Transverse colon (tissue), 4 donors: Measurements from ENCODE around the gene HSPA1L. TPM values are rescaled to one million over a fixed set of nuclear protein-coding genes. Genes with fewer than 3 reads are reported as not detected.

Source experiments
- DNase-seq: peaks from one replicate; pipeline ENCODE4 v3.0.0-alpha.2; 2019
- H3K27ac ChIP-seq, 4 donors: fragments of 200-600 bp; sonication (generic); 2 replicates each; pipeline ENCODE4 v1.5.1; 2016 to 2018; ENCODE audit warnings: inconsistent platforms in 4 of 4
- H3K27me3 ChIP-seq: fragments of 200-600 bp; sonication (generic); 2 replicates; pipeline ENCODE4 v1.5.1; 2017; ENCODE audit warnings: inconsistent platforms
- H3K36me3 ChIP-seq, 4 donors: fragments of 200-600 bp; sonication (generic); 2 replicates each; pipeline ENCODE4 v1.5.1; 2017 to 2019; ENCODE audit warnings: inconsistent platforms in 4 of 4
- H3K4me1 ChIP-seq, 4 donors: fragments of 200-600 bp; sonication (generic); 2 replicates each; pipeline ENCODE4 v1.5.1; 2017 to 2020; ENCODE audit warnings: inconsistent platforms in 4 of 4
- H3K4me3 ChIP-seq, 4 donors: fragments of 200-600 bp; sonication (generic); 1 replicate in 1 of 4; 2 replicates in 3 of 4; pipeline versions ENCODE4 v1.5.1 to v1.6.1; 2017 to 2019; ENCODE audit warnings: inconsistent platforms in 4 of 4
- H3K9me3 ChIP-seq, 2 donors: fragments of 200-600 bp; sonication (generic); 2 replicates each; pipeline ENCODE4 v1.5.1; 2017 to 2019; ENCODE audit warnings: inconsistent platforms in 2 of 2
- CTCF ChIP-seq, 5 experiments: fragments of 200-600 bp in 3 of 5; fragments of 450-650 bp in 2 of 5; sonication (generic) in 3 of 5; IDR thresholded peaks; 1 replicate in 2 of 5; 2 replicates in 3 of 5; pipeline ENCODE4 v1.5.1; 2016 to 2017; ENCODE audit warnings: antibody characterized with exemption in 5 of 5, inconsistent platforms in 3 of 5, mild to moderate bottlenecking in 2 of 5, moderate library complexity in 1 of 5
- EP300 ChIP-seq: sonication (generic); formaldehyde crosslinking; IDR thresholded peaks from one replicate; pipeline ENCODE4 v1.6.1; 2017; ENCODE audit warnings: antibody characterized with exemption, low read depth
- POLR2A ChIP-seq: fragments of 450-650 bp; IDR thresholded peaks from one replicate; pipeline ENCODE4 v1.6.1; 2016; ENCODE audit warnings: antibody characterized with exemption, mild to moderate bottlenecking, moderate library complexity
- POLR2AphosphoS5 ChIP-seq, 3 donors: sonication (generic); formaldehyde crosslinking; IDR thresholded peaks; one replicate each; pipeline ENCODE4 v1.6.1; 2016; ENCODE audit warnings: antibody characterized with exemption in 3 of 3
- WGBS, 2 donors: methylation state at CpG; one replicate each; pipeline ENCODE4 v1.1.5; 2018; ENCODE audit warnings: low coverage in 1 of 2; 5-methylcytosine and 5-hydroxymethylcytosine counted together
- in situ Hi-C, 4 donors: fragments of 200-750 bp; cut with MboI; loops; one replicate each; pipeline versions ENCODE4 v1.15.0 to v1.15.1; 2017; ENCODE audit warnings: low sequenced_read_pairs in 3 of 4, low pct_ligation_motif_present in 1 of 4, low pct_unique_long_range_greater_than_20kb in 1 of 4
- intact Hi-C: fragments of 100-400 bp; cut with DNase I; formaldehyde crosslinking; loops from one replicate; pipeline ENCODE4 v1.15.1; 2023; ENCODE audit warnings: low total_unique reads
- total RNA-seq, 4 donors: library from RNA; depleted of rRNA; stranded (reverse); fragments of >200 nt; gene quantifications; one replicate each; pipeline ENCODE4 v1.1.0, GENCODE V29; 2016

Gene HSPA1L
- total RNA-seq, 4 donors from 2014 or later, result 0.64 to 0.68 TPM; not detected in 2

GRCh38 chr6:31782126-31782855, 32.8 kb downstream of the HSPA1L start:
- in situ Hi-C loops, result no loop called here
- Histone ChIP-seq H3K9me3 (no peaks in the 10 kb centered on the region), H3K27ac (no peak overlapping the region), H3K27me3 (no peaks in the 10 kb centered on the region), H3K36me3 (peaks cover 0 to 25% (median 8%) of the 10 kb centered on the region in 4 donors), H3K4me3 (no peak overlapping the region), H3K4me1 (peaks cover under 1 to 3% (median 3%) of the 10 kb centered on the region in 4 donors)
- 80 to 93% methylated on average over 1 to 32 of the region's 32 CpGs for WGBS, 2 donors
- no peak for DNase-seq
- intact Hi-C loops, result no loop called here
- TF ChIP-seq CTCF (IDR thresholded peaks at IDR 0.05) (no peak), EP300 (no peak), POLR2AphosphoS5 (IDR thresholded peaks at IDR 0.05) (no peak), POLR2A (no peak)

GRCh38 chr6:31781244-31782125, 33.6 kb downstream of the HSPA1L start:
- intact Hi-C loops (no loop called here), in situ Hi-C loops (no loop called here)
- Histone ChIP-seq H3K27me3 (no peaks in the 10 kb centered on the region), H3K4me3 (no peak overlapping the region), H3K36me3 (peaks cover 0 to 25% (median 8%) of the 10 kb centered on the region in 4 donors), H3K27ac (no peak overlapping the region), H3K4me1 (peaks cover 8 to 11% (median 11%) of the 10 kb centered on the region in 4 donors), H3K9me3 (no peaks in the 10 kb centered on the region)
- no peak for TF ChIP-seq EP300
- TF ChIP-seq POLR2AphosphoS5 (IDR thresholded peaks at IDR 0.05), result no peak
- TF ChIP-seq CTCF (IDR thresholded peaks at IDR 0.05), result no peak
- no peak for TF ChIP-seq POLR2A
- 93% methylated on average over 23 of the region's 23 CpGs; no CpG with 5 or more reads in 1 of the 2 donors for WGBS, 2 donors
- no peak for DNase-seq

DNA sequence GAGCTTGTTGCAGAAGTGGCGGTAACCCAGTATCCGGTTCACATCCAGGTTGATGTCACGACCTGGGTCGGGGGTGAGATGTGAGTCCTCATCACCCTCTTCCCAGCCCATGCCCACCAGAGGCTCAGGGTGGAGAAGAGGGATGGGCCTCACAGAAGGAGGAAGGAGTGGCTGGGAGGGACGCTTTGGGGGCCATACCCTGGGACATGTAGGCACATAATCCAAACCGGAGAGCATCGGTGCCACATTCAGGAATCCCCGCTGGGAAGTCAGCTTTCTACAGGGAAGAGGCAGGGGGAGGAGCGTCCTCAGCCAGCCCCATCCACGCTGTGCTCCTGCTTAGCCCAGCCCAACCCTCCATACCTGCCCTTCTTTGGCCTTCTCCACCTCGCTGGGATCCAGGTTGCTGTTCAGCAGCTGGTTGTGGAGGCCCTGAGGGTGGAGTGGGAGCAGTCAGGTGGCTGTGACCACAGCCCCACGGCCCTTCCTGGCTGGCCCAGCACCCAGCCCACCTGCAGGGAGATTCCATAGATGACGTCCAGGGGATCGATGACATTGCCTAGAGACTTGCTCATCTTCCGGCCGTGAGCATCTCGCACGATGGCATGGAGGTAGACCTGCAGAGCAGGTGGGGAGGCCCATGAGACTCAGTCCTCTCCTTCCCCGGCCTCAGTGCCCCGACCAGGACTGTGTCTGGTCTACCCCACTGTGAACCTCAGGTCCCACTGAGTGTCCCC, 34.4 kb downstream of the HSPA1L start:
- 89% methylated on average over 20 of the region's 20 CpGs; no CpG with 5 or more reads in 1 of the 2 donors for WGBS, 2 donors
- intact Hi-C loops (no loop called here), in situ Hi-C loops (no loop called here)
- no peak for DNase-seq
- no peak for TF ChIP-seq POLR2AphosphoS5 (IDR thresholded peaks at IDR 0.05)
- no peak for TF ChIP-seq POLR2A
- TF ChIP-seq EP300, result no peak
- no peak for TF ChIP-seq CTCF (IDR thresholded peaks at IDR 0.05)
- peaks cover 0 to 25% (median 8%) of the 10 kb centered on the region in 4 donors for H3K36me3 ChIP-seq
- H3K27ac ChIP-seq, result no peak overlapping the region
- H3K9me3 ChIP-seq, result no peaks in the 10 kb centered on the region
- H3K4me1 ChIP-seq, result peaks cover 13 to 20% (median 18%) of the 10 kb centered on the region in 4 donors
- no peak overlapping the region for H3K4me3 ChIP-seq
- no peaks in the 10 kb centered on the region for H3K27me3 ChIP-seq
